ENCODE data around the gene MDM2. TPM values are rescaled to one million over a fixed set of nuclear protein-coding genes. Genes with fewer than 3 reads are reported as not detected.

The MDM2 gene
- total RNA-seq, 2 experiments from 2014 or later = 143 to 318 TPM

DNA sequence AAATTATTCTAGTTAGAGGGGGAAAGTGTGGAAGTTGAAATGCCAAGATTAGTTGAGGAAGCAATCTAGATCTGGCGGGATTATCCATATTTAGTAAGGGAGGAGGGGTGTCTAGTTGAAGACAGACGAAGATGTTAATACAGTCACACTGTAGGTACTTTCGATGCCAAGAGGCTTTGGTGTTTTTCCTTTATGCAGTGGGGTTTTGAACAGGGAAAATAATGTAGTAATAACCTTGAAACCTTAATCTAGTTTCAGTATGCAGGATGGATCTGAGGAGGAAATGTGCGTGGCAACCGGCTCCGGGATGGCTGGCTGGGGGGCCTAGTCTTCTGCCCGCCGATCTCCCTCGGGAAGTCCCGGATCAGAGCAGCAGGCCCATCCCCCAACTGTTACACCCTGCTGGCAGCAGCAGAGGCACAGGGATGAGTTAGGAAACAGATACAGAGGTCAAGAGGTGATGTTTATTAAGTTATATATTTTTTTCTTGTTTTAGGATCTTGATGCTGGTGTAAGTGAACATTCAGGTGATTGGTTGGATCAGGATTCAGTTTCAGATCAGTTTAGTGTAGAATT lies 27.4 kb downstream of the MDM2 start:
- DNase-seq (ENCODE audit: low spot score) = no peak
- Histone ChIP-seq H3K4me3 (ENCODE audit: low read depth, low read length, poor library complexity, severe bottlenecking) (no peak overlapping the region), H4K20me1 (ENCODE audit: insufficient read depth, low read length) (peaks cover 28% of the 10 kb centered on the region), H3K9me2 (ENCODE audit: insufficient read depth, low read length) (no peaks in the 10 kb centered on the region), H3K4me1 (ENCODE audit: insufficient read depth, low read length, poor library complexity, severe bottlenecking) (no peaks in the 10 kb centered on the region), H3K4me2 (ENCODE audit: low read length) (no peak overlapping the region), H2AFZ (ENCODE audit: low read length) (no peak overlapping the region), H3K79me2 (ENCODE audit: insufficient read depth, low read depth, low read length) (peaks cover 81% of the 10 kb centered on the region; the same call in 1 of the 2 replicates), H3K9me3 (ENCODE audit: low read length) (no peaks in the 10 kb centered on the region), H3K36me3 (ENCODE audit: insufficient read depth, low read length) (peaks cover 96% of the 10 kb centered on the region), H3K27ac (ENCODE audit: low read depth, low read length, poor library complexity, severe bottlenecking) (no peak overlapping the region)
- no peak for TF ChIP-seq CTCF (conservative IDR thresholded peaks at IDR 0.05; ENCODE audit: low read length)
- no peak for TF ChIP-seq EZH2phosphoT487 (IDR thresholded peaks at IDR 0.05; ENCODE audit: borderline replicate concordance, low read depth, low read length)
- no TSS peak for BruUV-seq (replicated peaks)
- ChIA-PET POLR2A (interaction anchor here (1.1 to 1.9 kb wide), 3 partner anchors 10 to 24 kb away, joined by 4 to 9 read pairs (median 6); no protein-coding TSS in a partner anchor), CTCF (ENCODE audit: unreplicated experiment) (no interaction called here)
- intact Hi-C loops (cut with micrococcal nuclease; ENCODE audit: unreplicated experiment) = no loop called here

GRCh38 chr12:68837215-68837614 lies 29.2 kb downstream of the MDM2 start:
- H3K4me2 ChIP-seq (ENCODE audit: low read length) = no peak overlapping the region
- no peak overlapping the region for H3K4me3 ChIP-seq (ENCODE audit: low read depth, low read length, poor library complexity, severe bottlenecking)
- no TSS peak for BruUV-seq (replicated peaks)
- H3K36me3 ChIP-seq (ENCODE audit: insufficient read depth, low read length) = peaks cover 96% of the 10 kb centered on the region
- ChIA-PET CTCF (ENCODE audit: unreplicated experiment) (no interaction called here), POLR2A (interaction anchor here (0.6 to 1.6 kb wide), 4 partner anchors 8 to 152 kb away, joined by 3 to 9 read pairs (median 3); no protein-coding TSS in a partner anchor)
- peaks cover 76% of the 10 kb centered on the region; the same call in 1 of the 2 replicates for H3K79me2 ChIP-seq (ENCODE audit: insufficient read depth, low read depth, low read length)
- intact Hi-C loops (cut with micrococcal nuclease; ENCODE audit: unreplicated experiment) = no loop called here
- no peak for DNase-seq (ENCODE audit: low spot score)
- no peaks in the 10 kb centered on the region for H3K4me1 ChIP-seq (ENCODE audit: insufficient read depth, low read length, poor library complexity, severe bottlenecking)
- H3K9me2 ChIP-seq (ENCODE audit: insufficient read depth, low read length) = no peaks in the 10 kb centered on the region
- no peak overlapping the region for H2AFZ ChIP-seq (ENCODE audit: low read length)
- peaks cover 27% of the 10 kb centered on the region for H4K20me1 ChIP-seq (ENCODE audit: insufficient read depth, low read length)
- H3K9me3 ChIP-seq (ENCODE audit: low read length) = no peaks in the 10 kb centered on the region
- H3K27ac ChIP-seq (ENCODE audit: low read depth, low read length, poor library complexity, severe bottlenecking) = no peak overlapping the region
- TF ChIP-seq EZH2phosphoT487 (IDR thresholded peaks at IDR 0.05; ENCODE audit: borderline replicate concordance, low read depth, low read length) = no peak
- no peak for TF ChIP-seq CTCF (conservative IDR thresholded peaks at IDR 0.05; ENCODE audit: low read length)

Measured in OCI-LY7 (cell line).